HG02798 (cell line): ENCODE results near the gene TK2.
"Not testable (repeated sequence)": the region's sequence is repeated elsewhere in the genome, so short reads cannot be mapped to it uniquely, and the experiment has no call there.

Experiments
- ATAC-seq: cut with Tn5 transposase; IDR thresholded peaks from one replicate; pipeline ENCODE4 v1.9.1; 2021; ENCODE audit warnings: mild to moderate bottlenecking; ENCODE audit not compliant: unreplicated experiment, poor library complexity

The TK2 gene

DNA sequence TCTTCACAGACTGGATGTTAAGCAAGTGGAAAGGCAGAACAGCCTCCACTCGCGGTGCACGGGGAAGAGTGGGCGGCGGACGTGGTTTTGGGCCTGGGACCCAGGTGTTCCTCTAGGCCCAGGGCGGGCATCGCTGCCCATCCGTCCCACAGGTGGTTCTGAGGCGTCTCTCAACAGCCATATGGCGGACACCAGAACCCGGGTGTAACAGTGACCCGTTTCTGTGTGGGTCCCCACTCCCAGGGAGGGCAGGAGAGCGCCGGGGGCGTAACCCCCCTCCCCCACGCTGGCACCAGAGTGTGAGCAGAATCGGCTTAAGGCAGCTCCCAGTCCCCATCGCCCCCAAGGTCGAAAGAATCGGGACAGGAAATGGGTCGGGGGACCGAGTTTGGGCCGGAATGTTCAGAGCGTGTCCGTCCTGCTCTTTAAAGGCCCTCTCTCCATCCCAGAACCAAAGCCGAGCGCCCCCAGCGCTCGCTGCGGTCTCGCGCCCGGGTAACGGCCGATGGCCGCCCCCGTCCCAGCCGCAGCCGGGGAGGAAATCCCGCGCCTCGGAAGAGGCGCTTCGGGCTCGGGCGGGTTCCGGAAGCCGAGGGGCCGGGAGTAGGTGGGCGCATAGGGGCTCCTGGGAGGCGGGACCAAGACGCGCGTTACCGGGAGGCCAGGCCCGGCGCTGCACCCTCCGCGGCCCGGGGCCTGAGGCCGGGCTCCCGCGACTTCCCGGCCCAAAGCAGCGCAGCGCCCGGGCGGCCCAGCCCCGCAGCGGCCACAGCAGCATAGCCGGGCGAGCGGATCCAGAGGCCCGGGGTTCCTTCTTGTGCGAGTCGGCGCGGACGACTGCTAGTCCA is at the start of gene TK2:
TK2 (minus strand) TSS at position 839 of the 848 bp plus-strand sequence; CDS start at position 778, 61 bp downstream.
- ATAC-seq, result peak; percentile 36

- ATAC-seq, result no peak
These were observed 48.2 kb upstream of the TK2 start for GRCh38 chr16:66598111-66598510.

GRCh38 chr16:66596986-66597848 is 47.3 kb upstream of the TK2 start:
- no peak for ATAC-seq

- ATAC-seq, result not testable (repeated sequence)
These were observed 46.6 kb upstream of the TK2 start for GRCh38 chr16:66596559-66596958.

GRCh38 chr16:66594739-66595138 is 44.8 kb upstream of the TK2 start:
- ATAC-seq, result no peak

GRCh38 chr16:66592814-66593213 is 42.9 kb upstream of the TK2 start:
- no peak for ATAC-seq

GRCh38 chr16:66592241-66592640 is 42.3 kb upstream of the TK2 start:
- no peak for ATAC-seq

DNA sequence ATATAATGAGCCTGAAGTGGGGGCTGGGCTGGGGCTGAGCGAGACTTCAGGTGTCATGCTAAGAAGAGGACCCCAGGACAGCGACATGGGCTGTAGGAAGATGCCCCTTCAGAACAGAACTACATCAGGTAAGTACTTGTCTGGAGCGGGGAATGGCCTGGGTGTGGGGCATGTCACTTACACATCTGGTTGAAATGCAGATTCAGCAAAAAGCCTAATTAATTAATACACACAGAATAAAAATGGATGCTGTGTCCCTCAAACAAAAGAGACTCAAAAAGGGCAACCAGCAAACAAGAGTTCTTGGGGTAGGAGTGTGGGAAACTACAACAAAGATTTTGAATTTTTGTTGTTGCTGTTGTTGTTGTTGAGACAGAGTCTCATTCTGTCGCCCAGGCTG is 41.1 kb upstream of the TK2 start:
- no peak for ATAC-seq

DNA sequence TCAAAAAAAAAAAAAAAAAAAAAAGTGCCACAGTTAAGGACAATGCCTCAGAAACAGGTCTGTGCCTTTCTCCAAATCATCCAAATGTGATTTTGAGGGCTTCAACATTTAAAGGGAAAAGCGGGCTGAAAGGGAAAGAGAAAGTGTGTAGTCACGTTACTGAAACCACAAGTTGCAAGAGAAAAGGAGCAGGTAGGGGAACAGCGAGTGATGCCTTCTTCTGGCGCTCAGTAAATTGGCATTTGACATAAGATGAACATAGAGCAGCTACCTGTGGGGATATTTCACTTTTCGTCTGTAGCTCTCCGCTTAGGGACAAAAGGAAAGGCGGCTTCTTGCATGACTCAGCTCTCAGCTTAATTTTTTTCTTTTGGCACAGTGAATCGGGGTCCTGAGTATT is 40.4 kb upstream of the TK2 start:
- no peak for ATAC-seq

DNA sequence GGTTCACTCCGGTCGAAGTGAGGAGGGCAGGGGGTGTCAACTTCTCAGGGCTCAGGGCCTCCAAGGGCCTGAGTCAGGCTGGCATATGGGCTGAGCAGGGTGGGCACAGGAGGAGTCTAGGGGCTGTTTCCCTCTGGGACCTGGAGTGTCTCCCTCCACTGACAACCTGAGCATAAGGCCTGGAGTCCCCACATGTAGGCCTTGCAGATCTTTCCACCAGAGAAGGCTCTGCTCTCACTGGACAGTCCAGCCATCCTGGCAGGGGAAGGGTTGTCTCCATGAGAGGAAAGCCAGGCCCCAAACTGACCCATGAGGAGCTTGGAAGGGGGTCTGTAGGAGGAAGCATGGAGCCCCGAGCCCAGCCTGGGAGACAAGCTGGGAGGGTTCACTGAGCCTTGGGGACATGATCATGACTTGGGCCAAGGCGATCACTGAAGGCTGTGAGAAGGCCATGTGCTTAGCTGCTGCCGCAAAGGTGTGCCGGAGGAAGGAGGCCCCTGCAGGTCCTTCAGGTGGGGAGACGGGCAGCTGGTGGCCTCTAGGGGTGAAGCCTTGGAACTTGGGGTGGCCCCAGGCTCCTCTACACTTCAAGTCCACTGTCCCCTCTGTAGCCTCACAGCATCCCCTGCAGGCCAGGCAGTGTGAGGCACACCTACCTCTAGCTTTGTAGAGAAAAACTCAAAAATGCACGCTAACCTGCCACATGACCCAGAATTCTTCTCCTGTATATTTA is 39.2 kb upstream of the TK2 start:
- ATAC-seq, result peak; percentile 84

GRCh38 chr16:66587881-66588600 is 38.1 kb upstream of the TK2 start:
- no peak for ATAC-seq

DNA sequence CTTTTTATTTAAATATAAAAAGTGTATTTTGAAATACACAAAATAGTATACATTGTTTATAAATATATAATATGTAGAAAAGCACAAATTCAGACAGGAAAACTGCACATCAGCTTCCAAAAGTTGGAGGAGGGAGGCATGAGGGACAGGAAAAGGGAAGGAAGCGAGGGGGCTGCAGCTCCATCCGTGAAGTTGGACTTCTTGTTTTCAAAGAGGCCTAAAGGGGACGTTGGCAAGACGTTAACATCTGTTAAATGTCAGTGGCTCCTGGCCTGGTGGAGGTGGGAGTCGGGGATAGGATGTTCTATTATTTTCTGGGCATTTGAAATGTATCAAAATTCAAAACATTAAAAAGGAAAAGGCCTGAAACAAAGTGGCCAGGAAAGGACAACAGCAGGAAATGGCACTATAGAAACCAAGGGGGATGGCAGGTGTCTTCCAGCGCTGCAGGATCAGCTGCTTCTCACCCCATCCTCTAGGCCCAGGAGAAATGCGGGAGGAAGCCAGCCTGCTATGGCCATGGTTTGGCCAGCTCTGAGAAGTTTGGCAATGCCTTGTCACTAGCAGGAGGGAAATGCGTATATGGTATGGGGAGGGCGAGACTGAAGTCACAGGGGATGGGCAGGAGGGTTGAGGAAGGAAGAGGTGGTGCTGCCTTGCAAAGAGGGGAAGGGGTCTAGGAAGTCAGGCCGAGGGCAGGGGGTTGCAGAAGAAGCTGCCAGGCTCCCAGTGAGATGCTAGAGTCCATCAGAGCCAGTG is 35.7 kb upstream of the TK2 start:
- ATAC-seq, result no peak

- no peak for ATAC-seq
These were observed 31.5 kb upstream of the TK2 start for GRCh38 chr16:66581246-66581952.

GRCh38 chr16:66580605-66581209 is 30.8 kb upstream of the TK2 start:
- ATAC-seq, result no peak

- no peak for ATAC-seq
These were observed 29.0 kb upstream of the TK2 start, which contains the start of gene CMTM2 for GRCh38 chr16:66578651-66579531. Gene CMTM2, plus strand, starts transcription at chr16:66579463. Its CDS starts 145 bp downstream, at chr16:66579608.

DNA sequence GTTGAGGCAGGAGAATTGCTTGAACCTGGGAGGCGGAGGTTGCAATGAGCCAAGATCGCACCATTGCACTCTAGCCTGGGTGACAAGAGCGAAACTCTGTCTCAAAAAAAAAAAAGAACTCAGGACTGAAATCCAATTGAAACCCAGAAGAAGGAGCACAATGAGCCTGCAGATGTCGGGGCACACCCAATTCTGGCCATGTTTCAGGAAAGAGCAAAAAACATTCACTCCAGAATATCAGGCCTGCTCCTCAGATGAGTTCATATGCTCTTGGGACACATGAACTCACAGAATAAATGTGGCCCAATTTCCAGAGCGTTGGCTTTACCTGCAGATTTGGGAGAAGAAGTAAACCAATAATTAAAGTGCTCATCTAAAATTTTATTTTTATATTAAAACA is 26.4 kb upstream of the TK2 start:
- no peak for ATAC-seq

- no peak for ATAC-seq
These were observed 25.1 kb upstream of the TK2 start for GRCh38 chr16:66575060-66575459.
